ENCODE measurements around the gene PELO. TPM values are rescaled to one million over a fixed set of nuclear protein-coding genes. Genes with fewer than 3 reads are reported as not detected.

The PELO gene
- total RNA-seq, 1 donor from 2014 or later, result 39.1 TPM

GRCh38 chr5:52754051-52754450 is 33.7 kb upstream of the PELO start:
- TF ChIP-seq, protein P1, sequence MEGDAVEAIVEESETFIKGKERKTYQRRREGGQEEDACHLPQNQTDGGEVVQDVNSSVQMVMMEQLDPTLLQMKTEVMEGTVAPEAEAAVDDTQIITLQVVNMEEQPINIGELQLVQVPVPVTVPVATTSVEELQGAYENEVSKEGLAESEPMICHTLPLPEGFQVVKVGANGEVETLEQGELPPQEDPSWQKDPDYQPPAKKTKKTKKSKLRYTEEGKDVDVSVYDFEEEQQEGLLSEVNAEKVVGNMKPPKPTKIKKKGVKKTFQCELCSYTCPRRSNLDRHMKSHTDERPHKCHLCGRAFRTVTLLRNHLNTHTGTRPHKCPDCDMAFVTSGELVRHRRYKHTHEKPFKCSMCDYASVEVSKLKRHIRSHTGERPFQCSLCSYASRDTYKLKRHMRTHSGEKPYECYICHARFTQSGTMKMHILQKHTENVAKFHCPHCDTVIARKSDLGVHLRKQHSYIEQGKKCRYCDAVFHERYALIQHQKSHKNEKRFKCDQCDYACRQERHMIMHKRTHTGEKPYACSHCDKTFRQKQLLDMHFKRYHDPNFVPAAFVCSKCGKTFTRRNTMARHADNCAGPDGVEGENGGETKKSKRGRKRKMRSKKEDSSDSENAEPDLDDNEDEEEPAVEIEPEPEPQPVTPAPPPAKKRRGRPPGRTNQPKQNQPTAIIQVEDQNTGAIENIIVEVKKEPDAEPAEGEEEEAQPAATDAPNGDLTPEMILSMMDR (IDR thresholded peaks at IDR 0.05), result no peak
- intact Hi-C loops (cut with DNase I), result no loop called here
- Histone ChIP-seq H3K9me3 (no peaks in the 10 kb centered on the region), H3K27ac (no peak overlapping the region), H3K4me3 (no peak overlapping the region), H3K4me1 (no peaks in the 10 kb centered on the region), H3K36me3 (no peaks in the 10 kb centered on the region), H3K27me3 (no peaks in the 10 kb centered on the region)
- no peak for DNase-seq (ENCODE audit: low spot score in 2 of 2)

DNA sequence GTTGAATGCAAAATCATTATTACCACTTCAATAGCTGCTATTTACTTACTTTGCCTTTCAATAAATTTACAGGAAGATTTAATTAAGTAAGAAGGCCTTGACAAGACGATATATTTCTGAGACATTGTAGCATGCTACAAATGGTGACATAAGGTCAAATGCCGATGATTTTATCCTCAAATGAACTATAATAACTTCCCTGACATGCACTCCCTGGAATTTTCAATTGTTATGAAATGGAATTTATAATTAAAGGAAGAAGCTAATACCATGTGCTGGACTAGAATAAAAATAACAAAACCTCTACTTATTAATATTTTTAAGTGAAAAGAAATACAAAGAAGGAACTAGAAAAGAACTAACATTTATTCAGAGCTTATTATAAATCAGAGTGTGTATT is 30.2 kb upstream of the PELO start:
- no peaks in the 10 kb centered on the region for H3K4me1 ChIP-seq
- DNase-seq (ENCODE audit: low spot score in 2 of 2), result no peak
- no peaks in the 10 kb centered on the region for H3K9me3 ChIP-seq
- intact Hi-C loops (cut with DNase I), result no loop called here
- TF ChIP-seq, protein P1 (IDR thresholded peaks at IDR 0.05), result no peak
- no peak overlapping the region for H3K27ac ChIP-seq
- H3K4me3 ChIP-seq, result no peak overlapping the region
- H3K36me3 ChIP-seq, result no peaks in the 10 kb centered on the region
- no peaks in the 10 kb centered on the region for H3K27me3 ChIP-seq

GRCh38 chr5:52758014-52758413 is 29.7 kb upstream of the PELO start:
- H3K27me3 ChIP-seq, result no peaks in the 10 kb centered on the region
- no peaks in the 10 kb centered on the region for H3K4me1 ChIP-seq
- TF ChIP-seq, protein P1 (IDR thresholded peaks at IDR 0.05), result no peak
- H3K4me3 ChIP-seq, result no peak overlapping the region
- no peak overlapping the region for H3K27ac ChIP-seq
- intact Hi-C loops (cut with DNase I), result no loop called here
- no peaks in the 10 kb centered on the region for H3K36me3 ChIP-seq
- no peaks in the 10 kb centered on the region for H3K9me3 ChIP-seq
- DNase-seq (ENCODE audit: low spot score in 2 of 2), result no peak

DNA sequence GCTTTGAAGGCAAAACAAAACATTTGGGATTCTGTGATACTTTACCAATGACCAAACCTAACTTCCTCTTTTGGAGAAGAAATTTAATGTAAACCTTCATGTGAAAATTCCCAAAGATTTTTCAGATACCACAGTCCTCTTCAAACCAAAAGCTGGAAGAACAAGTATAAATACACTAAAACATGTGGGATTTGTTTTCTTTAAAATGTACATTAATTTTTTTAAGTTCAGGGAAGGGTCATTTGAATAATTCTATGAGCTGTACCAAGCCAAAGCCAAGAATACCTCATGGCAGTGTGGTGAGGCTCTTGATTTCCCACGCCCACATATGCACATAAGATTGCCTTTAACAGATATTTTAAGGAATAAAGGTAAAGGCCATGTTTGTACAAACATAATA is 28.4 kb upstream of the PELO start:
- Histone ChIP-seq H3K27me3 (no peaks in the 10 kb centered on the region), H3K27ac (no peak overlapping the region), H3K4me1 (no peaks in the 10 kb centered on the region), H3K9me3 (no peaks in the 10 kb centered on the region), H3K4me3 (no peak overlapping the region), H3K36me3 (no peaks in the 10 kb centered on the region)
- TF ChIP-seq, protein P1 (IDR thresholded peaks at IDR 0.05), result no peak
- no peak for DNase-seq (ENCODE audit: low spot score in 2 of 2)
- intact Hi-C loops (cut with DNase I), result no loop called here

DNA sequence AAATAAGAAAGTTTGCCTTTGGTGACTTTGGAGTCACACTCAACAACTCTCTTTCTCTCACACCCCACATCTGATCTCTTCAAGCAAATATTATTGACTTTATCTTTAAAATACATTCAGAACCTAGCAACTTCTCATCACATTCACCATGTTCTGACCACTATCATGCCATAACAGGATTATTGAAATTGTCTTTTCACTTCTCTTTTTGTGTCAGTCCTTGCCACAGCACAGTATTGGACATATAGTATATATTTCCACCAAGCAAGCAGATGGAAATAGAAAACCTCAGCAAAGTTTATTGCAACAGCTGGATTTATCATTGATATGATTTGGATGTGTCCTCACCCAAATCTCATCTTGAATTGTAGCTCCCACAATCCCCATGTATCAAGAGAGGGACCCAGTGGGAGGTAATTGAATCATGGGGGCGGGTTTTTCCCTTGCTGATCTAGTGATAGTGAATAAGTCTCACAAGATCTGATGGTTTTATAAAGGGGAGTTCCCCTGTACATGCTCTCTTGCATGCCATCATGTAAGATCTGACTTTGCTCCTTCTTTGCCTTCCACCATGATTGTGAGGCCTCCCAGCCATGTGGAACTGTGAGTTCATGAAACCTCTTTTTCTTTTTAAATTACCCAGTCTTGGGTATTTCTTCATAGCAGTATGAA is 26.9 kb upstream of the PELO start:
- Histone ChIP-seq H3K9me3 (no peaks in the 10 kb centered on the region), H3K4me1 (no peaks in the 10 kb centered on the region), H3K27ac (no peak overlapping the region), H3K27me3 (no peaks in the 10 kb centered on the region), H3K36me3 (no peaks in the 10 kb centered on the region), H3K4me3 (no peak overlapping the region)
- intact Hi-C loops (cut with DNase I), result no loop called here
- TF ChIP-seq, protein P1 (IDR thresholded peaks at IDR 0.05), result no peak
- DNase-seq (ENCODE audit: low spot score in 2 of 2), result no peak

Measured in ascending aorta (tissue), 2 donors.